Stomach (tissue), 9 donors: ENCODE measurements around the gene LEMD3. TPM values are rescaled to one million over a fixed set of nuclear protein-coding genes. Genes with fewer than 3 reads are reported as not detected.
A peak's percentile ranks its signal among the peaks of the same experiment; 100 is the strongest.

Experiments used
- DNase-seq, 2 donors: peaks; one replicate each; pipeline versions ENCODE4 v3.0.0 to v3.0.0-alpha.2; 2013 to 2019
- H3K27ac ChIP-seq, 5 donors: fragments of 200-600 bp in 4 of 5; sonication (generic) in 4 of 5; one replicate each; pipeline ENCODE4 v1.5.1; 2013 to 2019; ENCODE audit warnings: mild to moderate bottlenecking in 1 of 5, moderate library complexity in 1 of 5
- H3K27me3 ChIP-seq, 3 donors: fragments of 200-600 bp; sonication (generic); one replicate each; pipeline ENCODE4 v1.5.1; 2017 to 2019; ENCODE audit warnings: mixed run types in 1 of 3
- H3K36me3 ChIP-seq, 4 donors: fragments of 200-600 bp; sonication (generic); 1 replicate in 3 of 4; 2 replicates in 1 of 4; pipeline ENCODE4 v1.5.1; 2016 to 2019
- H3K4me1 ChIP-seq, 4 donors: fragments of 200-600 bp; sonication (generic); one replicate each; pipeline ENCODE4 v1.5.1; 2016 to 2019
- H3K4me3 ChIP-seq, 4 donors: fragments of 200-600 bp; sonication (generic) in 3 of 4; one replicate each; pipeline ENCODE4 v1.5.1; 2016 to 2019; ENCODE audit warnings: mild to moderate bottlenecking in 1 of 4
- H3K9me3 ChIP-seq, 4 donors: fragments of 200-600 bp; sonication (generic); one replicate each; pipeline ENCODE4 v1.5.1; 2016 to 2019
- EP300 ChIP-seq: sonication (generic); formaldehyde crosslinking; IDR thresholded peaks from one replicate; pipeline ENCODE4 v1.6.1; 2017; ENCODE audit warnings: antibody characterized with exemption
- POLR2A ChIP-seq, 4 donors: fragments of 450-650 bp; IDR thresholded peaks; one replicate each; pipeline ENCODE4 v1.6.1; 2016; ENCODE audit warnings: antibody characterized with exemption in 4 of 4, control low read depth in 2 of 4, mild to moderate bottlenecking in 1 of 4, moderate library complexity in 1 of 4
- POLR2AphosphoS5 ChIP-seq, 3 donors: sonication (generic); formaldehyde crosslinking; IDR thresholded peaks; one replicate each; pipeline ENCODE4 v1.6.1; 2016; ENCODE audit warnings: antibody characterized with exemption in 3 of 3
- WGBS, 5 donors: extraction: QIAGEN DNeasy Blood & Tissue Kit in 3 of 5; methylation state at CpG; one replicate each; pipeline versions ENCODE4 v1.1.5 to v1.1.7; 2013 to 2018; 5-methylcytosine and 5-hydroxymethylcytosine counted together
- intact Hi-C: fragments of 100-400 bp; cut with DNase I; formaldehyde crosslinking; loops from one replicate; pipeline ENCODE4 v1.15.1; 2023; ENCODE audit warnings: low total_unique reads
- polyA plus RNA-seq, 3 donors: library from polyadenylated mRNA; stranded (reverse); fragments of 200-250 nt; gene quantifications; one replicate each; pipeline ENCODE4 v1.2.3, GENCODE V29; 2013
- total RNA-seq, 5 donors: library from RNA; depleted of rRNA; stranded (reverse); fragments of >200 nt; gene quantifications; one replicate each; pipeline versions ENCODE4 v1.1.0 to v1.2.3, GENCODE V29; 2014 to 2016
- TF ChIP-seq, protein P1 (sequence below), 7 experiments: fragments of 450-650 bp in 4 of 7; fragments of 200-600 bp in 3 of 7; sonication (generic) in 3 of 7; IDR thresholded peaks; one replicate each; pipeline ENCODE4 v1.5.1; 2016 to 2019; ENCODE audit warnings: antibody characterized with exemption in 7 of 7, control low read depth in 2 of 7, mild to moderate bottlenecking in 1 of 7
- donor health status: healthy with polysubstance abuse.
- donor health status: Bipolar disorder and iron deficiency.
- donor health status: healthy.

LEMD3 gene
- total and polyA plus RNA-seq, 8 donors, result 2.7 to 230 (median 18.9) TPM

DNA sequence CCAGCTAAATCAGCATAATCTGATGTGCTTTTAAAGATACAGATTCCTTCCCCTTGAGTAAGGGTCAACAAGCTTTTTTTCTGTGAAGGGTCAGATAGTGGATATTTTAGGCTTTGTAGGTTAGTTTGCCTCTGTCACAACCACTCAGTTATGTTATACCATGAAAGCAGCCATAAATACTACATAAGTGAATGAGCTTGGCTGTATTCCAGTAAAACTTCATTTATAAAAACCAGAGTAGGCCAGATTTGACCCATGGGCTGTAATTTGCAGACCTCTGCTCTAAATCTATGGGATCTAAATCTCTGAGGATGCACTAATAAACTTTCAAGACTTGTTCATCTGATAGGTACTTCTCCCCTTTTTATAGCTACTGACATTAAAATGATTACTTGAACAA, 47.7 kb downstream of the LEMD3 start:
- H3K4me1 ChIP-seq, result peaks cover 0 to 9% (median 0%) of the 10 kb centered on the region in 4 donors
- H3K27ac ChIP-seq, result no peak overlapping the region

GRCh38 chr12:65220761-65221160, 51.4 kb downstream of the LEMD3 start:
- no peak for TF ChIP-seq POLR2A (IDR thresholded peaks at IDR 0.05)
- TF ChIP-seq EP300, result no peak
- TF ChIP-seq, protein P1, sequence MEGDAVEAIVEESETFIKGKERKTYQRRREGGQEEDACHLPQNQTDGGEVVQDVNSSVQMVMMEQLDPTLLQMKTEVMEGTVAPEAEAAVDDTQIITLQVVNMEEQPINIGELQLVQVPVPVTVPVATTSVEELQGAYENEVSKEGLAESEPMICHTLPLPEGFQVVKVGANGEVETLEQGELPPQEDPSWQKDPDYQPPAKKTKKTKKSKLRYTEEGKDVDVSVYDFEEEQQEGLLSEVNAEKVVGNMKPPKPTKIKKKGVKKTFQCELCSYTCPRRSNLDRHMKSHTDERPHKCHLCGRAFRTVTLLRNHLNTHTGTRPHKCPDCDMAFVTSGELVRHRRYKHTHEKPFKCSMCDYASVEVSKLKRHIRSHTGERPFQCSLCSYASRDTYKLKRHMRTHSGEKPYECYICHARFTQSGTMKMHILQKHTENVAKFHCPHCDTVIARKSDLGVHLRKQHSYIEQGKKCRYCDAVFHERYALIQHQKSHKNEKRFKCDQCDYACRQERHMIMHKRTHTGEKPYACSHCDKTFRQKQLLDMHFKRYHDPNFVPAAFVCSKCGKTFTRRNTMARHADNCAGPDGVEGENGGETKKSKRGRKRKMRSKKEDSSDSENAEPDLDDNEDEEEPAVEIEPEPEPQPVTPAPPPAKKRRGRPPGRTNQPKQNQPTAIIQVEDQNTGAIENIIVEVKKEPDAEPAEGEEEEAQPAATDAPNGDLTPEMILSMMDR (IDR thresholded peaks at IDR 0.05), result no peak
- TF ChIP-seq POLR2AphosphoS5 (IDR thresholded peaks at IDR 0.05), result no peak
- H3K27me3 ChIP-seq, result no peaks in the 10 kb centered on the region
- peaks cover 0 to 9% (median 0%) of the 10 kb centered on the region in 4 donors for H3K4me1 ChIP-seq
- DNase-seq, result no peak
- peaks cover 0 to 45% (median 40%) of the 10 kb centered on the region in 4 donors for H3K36me3 ChIP-seq
- no peak overlapping the region for H3K27ac ChIP-seq
- no peak overlapping the region for H3K4me3 ChIP-seq
- 96 to 99% (median 98%) methylated on average over 2 of the region's 2 CpGs for WGBS, 5 donors
- intact Hi-C loops, result no loop called here
- peaks cover 0 to 16% (median 11%) of the 10 kb centered on the region in 4 donors for H3K9me3 ChIP-seq

More for the DNA sequence above, 47.7 kb downstream of the LEMD3 start:
- TF ChIP-seq, protein P1 (IDR thresholded peaks at IDR 0.05), result no peak
- no peak for TF ChIP-seq POLR2A (IDR thresholded peaks at IDR 0.05)
- no peak for TF ChIP-seq EP300
- no peak for TF ChIP-seq POLR2AphosphoS5 (IDR thresholded peaks at IDR 0.05)
- intact Hi-C loops, result no loop called here
- Histone ChIP-seq H3K9me3 (peaks cover 0 to 16% (median 11%) of the 10 kb centered on the region in 4 donors), H3K27me3 (no peaks in the 10 kb centered on the region), H3K4me3 (no peak overlapping the region), H3K36me3 (peaks cover 0 to 55% (median 41%) of the 10 kb centered on the region in 4 donors)
- DNase-seq, result no peak

DNA sequence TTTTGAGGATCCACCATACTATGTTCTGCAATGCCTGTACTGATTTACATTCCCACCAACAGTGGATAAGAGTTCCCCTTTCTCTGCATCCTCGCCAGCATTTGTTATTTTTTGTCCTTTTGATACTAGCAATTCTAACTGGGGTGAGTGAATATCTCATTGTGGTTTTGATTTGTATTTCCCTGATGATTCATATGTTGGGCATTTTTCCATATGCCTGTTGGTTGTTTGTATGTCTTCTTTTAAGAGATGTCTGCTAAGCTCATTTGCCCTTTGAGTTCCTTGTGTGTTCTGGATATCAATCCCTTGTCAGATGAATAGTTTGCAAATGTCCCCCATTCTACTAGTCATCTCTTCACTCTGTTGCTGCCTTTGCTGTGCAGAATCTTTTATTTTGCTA, 60.1 kb downstream of the LEMD3 start:
- Histone ChIP-seq H3K36me3 (peaks cover 0 to 27% (median 20%) of the 10 kb centered on the region in 4 donors), H3K4me3 (no peak overlapping the region), H3K27ac (no peak overlapping the region), H3K4me1 (peaks cover 0 to 8% (median 3%) of the 10 kb centered on the region in 4 donors), H3K27me3 (no peaks in the 10 kb centered on the region), H3K9me3 (peaks cover 0 to 22% (median 10%) of the 10 kb centered on the region in 4 donors)
- WGBS, 5 donors, result 85 to 94% (median 90%) methylated on average over 1 of the region's 1 CpG
- intact Hi-C loops, result no loop called here
- no peak for DNase-seq
- TF ChIP-seq POLR2AphosphoS5 (IDR thresholded peaks at IDR 0.05) (no peak), EP300 (no peak)

- TF ChIP-seq, protein P1 (IDR thresholded peaks at IDR 0.05), result peak in 3 of 7 experiments; percentile 28 to 49 (median 41)
- no peak for TF ChIP-seq POLR2AphosphoS5 (IDR thresholded peaks at IDR 0.05)
- Histone ChIP-seq H3K27me3 (no peaks in the 10 kb centered on the region), H3K36me3 (peaks cover 0 to 23% (median 17%) of the 10 kb centered on the region in 4 donors), H3K9me3 (peaks cover 0 to 22% (median 10%) of the 10 kb centered on the region in 4 donors), H3K4me1 (peaks cover 0 to 8% (median 3%) of the 10 kb centered on the region in 4 donors), H3K27ac (no peak overlapping the region), H3K4me3 (no peak overlapping the region)
- WGBS, 5 donors, result 11 to 22% (median 13%) methylated on average over 3 of the region's 3 CpGs
- peak in 1 of 2 donors; percentile 23 for DNase-seq
- intact Hi-C loops, result no loop called here
Observed at GRCh38 chr12:65232476-65233077, 63.2 kb downstream of the LEMD3 start.

GRCh38 chr12:65237153-65237552, 67.8 kb downstream of the LEMD3 start:
- DNase-seq, result no peak
- Histone ChIP-seq H3K4me1 (peaks cover 0 to 8% (median 1%) of the 10 kb centered on the region in 4 donors), H3K27ac (no peak overlapping the region), H3K36me3 (peaks cover 9 to 25% (median 22%) of the 10 kb centered on the region in 4 donors), H3K4me3 (no peak overlapping the region), H3K27me3 (no peaks in the 10 kb centered on the region), H3K9me3 (no peaks in the 10 kb centered on the region)
- WGBS, 5 donors, result 95 to 100% (median 98%) methylated on average over 1 of the region's 1 CpG
- intact Hi-C loops, result no loop called here
- TF ChIP-seq EP300 (no peak), POLR2A (IDR thresholded peaks at IDR 0.05) (no peak), POLR2AphosphoS5 (IDR thresholded peaks at IDR 0.05) (no peak)
- TF ChIP-seq, protein P1 (IDR thresholded peaks at IDR 0.05), result no peak
